SK-N-SH (cell line): ENCODE results near the gene ARF1.

Experiments
- CTCF ChIP-seq: fragments of 200-600 bp; sonication (generic); IDR thresholded peaks from 2 replicates; pipeline ENCODE4 v1.6.1; 2017; ENCODE audit warnings: antibody characterized with exemption, mild to moderate bottlenecking, moderate library complexity
- EP300 ChIP-seq, 2 experiments: IDR thresholded peaks; 2 replicates each; pipeline versions ENCODE4 v1.4.0 to v1.6.1; 2012; ENCODE audit warnings: borderline replicate concordance in 1 of 2, low read depth in 1 of 2, low read length in 1 of 2
- FOSL2 ChIP-seq: IDR thresholded peaks from 2 replicates; pipeline ENCODE4 v1.4.0; 2012; ENCODE audit warnings: low read depth, mild to moderate bottlenecking, moderate library complexity, borderline replicate concordance
- GATA2 ChIP-seq: sonication (generic); formaldehyde crosslinking; IDR thresholded peaks from 2 replicates; pipeline ENCODE4 v1.5.0; 2020; ENCODE audit warnings: mild to moderate bottlenecking, missing genetic modification reagents
- NFIC ChIP-seq: IDR thresholded peaks from 2 replicates; pipeline ENCODE4 v1.4.0; 2012; ENCODE audit warnings: borderline replicate concordance
- POLR2AphosphoS5 ChIP-seq: IDR thresholded peaks from 2 replicates; pipeline ENCODE4 v1.6.1; 2012; ENCODE audit warnings: low read depth, low read length
- SMC3 ChIP-seq: IDR thresholded peaks from 2 replicates; pipeline ENCODE4 v1.6.1; 2012; ENCODE audit warnings: low read depth, low read length, improper control_type of control experiment
- TAF1 ChIP-seq: IDR thresholded peaks from 2 replicates; pipeline ENCODE4 v1.6.1; 2012; ENCODE audit warnings: low read depth, mild to moderate bottlenecking, low read length, moderate library complexity, borderline replicate concordance
- TEAD4 ChIP-seq: IDR thresholded peaks from 2 replicates; pipeline ENCODE4 v1.4.0; 2012; ENCODE audit warnings: mild to moderate bottlenecking, borderline replicate concordance; ENCODE audit not compliant: insufficient read depth
- USF2 ChIP-seq: fragments of 150-350 bp; IDR thresholded peaks from 2 replicates; pipeline ENCODE4 v1.6.1; 2017; ENCODE audit warnings: antibody characterized with exemption, low read length, low read depth, borderline replicate concordance
- ZBTB33 ChIP-seq: IDR thresholded peaks from 2 replicates; pipeline ENCODE4 v1.4.0; 2012; ENCODE audit warnings: low read depth, borderline replicate concordance

GRCh38 chr1:228147768-228148167 lies 65.3 kb downstream of the ARF1 start:
- TF ChIP-seq POLR2AphosphoS5 = no peak
- TF ChIP-seq CTCF = no peak
- TF ChIP-seq TAF1 = no peak
- no peak for TF ChIP-seq FOSL2
- no peak for TF ChIP-seq GATA2 (CRISPR knock-in tag)
- TF ChIP-seq USF2 = no peak
- no peak for TF ChIP-seq TEAD4
- no peak for TF ChIP-seq SMC3
- no peak for TF ChIP-seq EP300 (IDR thresholded peaks at IDR 0.05; ENCODE audit: borderline replicate concordance in 1 of 2, low read depth in 1 of 2, low read length in 1 of 2)
- no peak for TF ChIP-seq ZBTB33
- no peak for TF ChIP-seq NFIC
